Tibial artery (tissue), 4 donors: ENCODE measurements around the gene ZNRF1.
A peak's percentile ranks its signal among the peaks of the same experiment; 100 is the strongest.

ENCODE experiments used
- DNase-seq, 2 donors: peaks; one replicate each; pipeline ENCODE4 v3.0.0-alpha.2; 2019
- H3K27ac ChIP-seq, 2 donors: fragments of 200-600 bp; sonication (generic) in 1 of 2; 1 replicate in 1 of 2; 2 replicates in 1 of 2; pipeline ENCODE4 v1.5.1; 2018 to 2019; ENCODE audit warnings: mild to moderate bottlenecking in 1 of 2
- H3K27me3 ChIP-seq, 2 donors: fragments of 200-600 bp; sonication (generic) in 1 of 2; one replicate each; pipeline versions ENCODE4 v1.5.1 to v1.6.0; 2016 to 2019
- H3K36me3 ChIP-seq, 3 donors: fragments of 200-600 bp; sonication (generic) in 2 of 3; one replicate each; pipeline ENCODE4 v1.5.1; 2016 to 2019; ENCODE audit warnings: mild to moderate bottlenecking in 2 of 3
- H3K4me1 ChIP-seq, 4 donors: fragments of 200-600 bp; sonication (generic) in 2 of 4; 1 replicate in 3 of 4; 2 replicates in 1 of 4; pipeline ENCODE4 v1.5.1; 2016 to 2019
- H3K4me3 ChIP-seq, 2 donors: fragments of 200-600 bp; sonication (generic) in 1 of 2; 1 replicate in 1 of 2; 2 replicates in 1 of 2; pipeline ENCODE4 v1.5.1; 2018 to 2019; ENCODE audit warnings: mild to moderate bottlenecking in 2 of 2
- H3K9me3 ChIP-seq, 3 donors: fragments of 200-600 bp; sonication (generic) in 1 of 3; one replicate each; pipeline ENCODE4 v1.5.1; 2016 to 2019
- CTCF ChIP-seq, 2 experiments: fragments of 200-600 bp in 1 of 2; fragments of 450-650 bp in 1 of 2; IDR thresholded peaks; one replicate each; pipeline ENCODE4 v1.5.1; 2017 to 2019; ENCODE audit warnings: antibody characterized with exemption in 2 of 2, mild to moderate bottlenecking in 1 of 2, moderate library complexity in 1 of 2
- intact Hi-C: fragments of 100-400 bp; cut with DNase I; formaldehyde crosslinking; loops from one replicate; pipeline ENCODE4 v1.15.0; 2023; ENCODE audit warnings: low total_unique reads

ZNRF1 gene

GRCh38 chr16:75131081-75131480 lies 132.3 kb downstream of the ZNRF1 start:
- no peak for TF ChIP-seq CTCF (IDR thresholded peaks at IDR 0.05)
- no peak overlapping the region for H3K27ac ChIP-seq
- H3K4me1 ChIP-seq: no peaks in the 10 kb centered on the region
- no peaks in the 10 kb centered on the region for H3K27me3 ChIP-seq
- peaks cover 0 to 5% (median 0%) of the 10 kb centered on the region in 3 donors for H3K9me3 ChIP-seq
- intact Hi-C loops: no loop called here
- H3K36me3 ChIP-seq: no peaks in the 10 kb centered on the region
- DNase-seq: no peak
- H3K4me3 ChIP-seq: no peak overlapping the region

- H3K27me3 ChIP-seq: no peaks in the 10 kb centered on the region
- intact Hi-C loops: no loop called here
- TF ChIP-seq CTCF (IDR thresholded peaks at IDR 0.05): no peak
- no peaks in the 10 kb centered on the region for H3K4me1 ChIP-seq
- no peak for DNase-seq
- H3K9me3 ChIP-seq: no peaks in the 10 kb centered on the region
- H3K4me3 ChIP-seq: no peak overlapping the region
- no peak overlapping the region for H3K27ac ChIP-seq
- H3K36me3 ChIP-seq: no peaks in the 10 kb centered on the region
Measured at GRCh38 chr16:75138233-75138632, 139.4 kb downstream of the ZNRF1 start.

- DNase-seq: no peak
- no peak overlapping the region for H3K27ac ChIP-seq
- intact Hi-C loops: no loop called here
- H3K36me3 ChIP-seq: no peaks in the 10 kb centered on the region
- TF ChIP-seq CTCF (IDR thresholded peaks at IDR 0.05): no peak
- no peaks in the 10 kb centered on the region for H3K4me1 ChIP-seq
- H3K27me3 ChIP-seq: no peaks in the 10 kb centered on the region
- no peaks in the 10 kb centered on the region for H3K9me3 ChIP-seq
- no peak overlapping the region for H3K4me3 ChIP-seq
Measured at GRCh38 chr16:75138636-75139035, 139.8 kb downstream of the ZNRF1 start.

- no peaks in the 10 kb centered on the region for H3K36me3 ChIP-seq
- TF ChIP-seq CTCF (IDR thresholded peaks at IDR 0.05): no peak
- H3K9me3 ChIP-seq: no peaks in the 10 kb centered on the region
- no peak overlapping the region for H3K4me3 ChIP-seq
- H3K27ac ChIP-seq: no peak overlapping the region
- H3K4me1 ChIP-seq: no peaks in the 10 kb centered on the region
- no peak for DNase-seq
- intact Hi-C loops: no loop called here
- no peaks in the 10 kb centered on the region for H3K27me3 ChIP-seq
Measured at GRCh38 chr16:75139498-75139897, 140.7 kb downstream of the ZNRF1 start.

GRCh38 chr16:75143941-75144340 lies 145.1 kb downstream of the ZNRF1 start:
- no peak overlapping the region for H3K27ac ChIP-seq
- no peaks in the 10 kb centered on the region for H3K4me1 ChIP-seq
- H3K4me3 ChIP-seq: no peak overlapping the region
- no peaks in the 10 kb centered on the region for H3K27me3 ChIP-seq
- no peak for TF ChIP-seq CTCF (IDR thresholded peaks at IDR 0.05)
- H3K9me3 ChIP-seq: no peaks in the 10 kb centered on the region
- intact Hi-C loops: no loop called here
- DNase-seq: no peak
- no peaks in the 10 kb centered on the region for H3K36me3 ChIP-seq

GRCh38 chr16:75147968-75148310 lies 149.1 kb downstream of the ZNRF1 start:
- peaks cover 3 to 13% (median 3%) of the 10 kb centered on the region in 3 donors for H3K36me3 ChIP-seq
- H3K27ac ChIP-seq: peak overlapping the region; percentile 97 to 99
- no peak for TF ChIP-seq CTCF (IDR thresholded peaks at IDR 0.05)
- no peaks in the 10 kb centered on the region for H3K27me3 ChIP-seq
- peak overlapping the region; percentile 78 to 98 for H3K4me3 ChIP-seq
- H3K9me3 ChIP-seq: peaks cover 4 to 11% (median 10%) of the 10 kb centered on the region in 3 donors
- H3K4me1 ChIP-seq: peaks cover 0 to 8% (median 4%) of the 10 kb centered on the region in 4 donors
- no peak for DNase-seq
- intact Hi-C loops: no loop called here
